Calu3 (cell line): ENCODE results near the gene NEDD1. TPM values are rescaled to one million over a fixed set of nuclear protein-coding genes. Genes with fewer than 3 reads are reported as not detected.

Experiments used
- BruUV-seq: library from RNA; stranded (reverse); fragments of 400-500 nt; replicated peaks from 2 replicates; lab custom pipeline; 2021; lab: Mats Ljungman, UMichigan
- CTCF ChIA-PET: fragments of 300-600 bp; sonication (Branson Sonifier 250); formaldehyde crosslinking; loops from one replicate; lab custom pipeline; 2022; ENCODE audit warnings: antibody characterized with exemption; lab: Charles Lee
- DNase-seq: peaks from one replicate; pipeline ENCODE4 v3.0.0; 2022
- H3K27ac Mint-ChIP-seq: one replicate; pipeline ENCODE4 v1.8.0; 2022; ENCODE audit warnings: mixed read lengths; ENCODE audit not compliant: unreplicated experiment
- H3K27me3 Mint-ChIP-seq: one replicate; pipeline ENCODE4 v1.8.0; 2022; ENCODE audit warnings: mixed read lengths; ENCODE audit not compliant: unreplicated experiment
- H3K36me3 Mint-ChIP-seq: one replicate; pipeline ENCODE4 v1.8.0; 2022; ENCODE audit warnings: mild to moderate bottlenecking, moderate library complexity, mixed read lengths; ENCODE audit not compliant: insufficient read depth, unreplicated experiment
- H3K4me1 Mint-ChIP-seq: one replicate; pipeline ENCODE4 v1.8.0; 2022; ENCODE audit warnings: mild to moderate bottlenecking, low read depth, mixed read lengths; ENCODE audit not compliant: unreplicated experiment
- H3K4me3 Mint-ChIP-seq: one replicate; pipeline ENCODE4 v1.8.0; 2022; ENCODE audit warnings: mild to moderate bottlenecking, low read depth, moderate library complexity, mixed read lengths; ENCODE audit not compliant: unreplicated experiment
- H3K9me3 Mint-ChIP-seq: one replicate; pipeline ENCODE4 v1.8.0; 2022; ENCODE audit warnings: low read depth, mixed read lengths; ENCODE audit not compliant: unreplicated experiment
- intact Hi-C: fragments of 100-400 bp; cut with micrococcal nuclease; formaldehyde crosslinking; loops from one replicate; pipeline ENCODE4 v1.10.0; 2022; ENCODE audit not compliant: unreplicated experiment
- total RNA-seq: library from RNA; stranded (reverse); gene quantifications from 2 replicates; pipeline ENCODE4 v1.2.3, GENCODE V29; 2022
- TF ChIP-seq, protein P1 (sequence below): fragments of 200-600 bp; IDR thresholded peaks from one replicate; pipeline ENCODE4 v1.8.0; 2022; ENCODE audit warnings: antibody characterized with exemption; ENCODE audit not compliant: unreplicated experiment

The NEDD1 gene
- total RNA-seq, 1 experiment from 2014 or later: 47.5 TPM

DNA sequence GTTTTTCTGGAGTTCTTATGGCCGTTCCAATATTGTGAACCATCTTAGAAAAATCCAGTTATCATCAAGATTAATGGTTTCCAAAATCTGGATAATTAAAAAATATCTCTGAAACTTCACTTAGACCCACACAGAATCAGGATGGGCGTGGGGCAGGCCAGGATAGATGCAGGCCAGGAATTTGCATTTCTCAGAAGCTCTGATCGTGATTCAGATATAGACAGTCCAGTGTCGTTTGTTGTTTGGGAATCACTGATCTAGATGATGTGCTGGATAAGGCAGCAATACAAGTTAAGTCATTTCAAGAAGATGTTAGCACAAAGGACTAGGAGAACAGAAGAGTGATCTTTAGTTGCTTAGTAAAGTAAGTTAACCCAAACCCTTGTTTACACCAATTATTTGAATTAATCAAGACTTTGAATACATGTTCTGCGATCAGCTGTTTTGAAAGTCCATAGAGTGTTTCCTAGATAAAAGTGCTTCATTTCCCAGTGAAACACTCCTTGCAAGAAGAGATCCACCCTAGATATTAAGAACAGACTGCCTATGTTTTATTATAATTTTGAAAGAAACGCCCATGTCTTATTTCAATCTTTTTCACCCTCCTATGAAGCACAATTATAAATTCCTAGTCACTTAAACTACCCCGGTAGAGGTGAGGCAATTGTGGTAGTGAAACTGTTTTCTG, 90.9 kb downstream of the NEDD1 start:
- CTCF ChIA-PET: no interaction called here
- no peak overlapping the region for H3K4me3 Mint-ChIP-seq

DNA sequence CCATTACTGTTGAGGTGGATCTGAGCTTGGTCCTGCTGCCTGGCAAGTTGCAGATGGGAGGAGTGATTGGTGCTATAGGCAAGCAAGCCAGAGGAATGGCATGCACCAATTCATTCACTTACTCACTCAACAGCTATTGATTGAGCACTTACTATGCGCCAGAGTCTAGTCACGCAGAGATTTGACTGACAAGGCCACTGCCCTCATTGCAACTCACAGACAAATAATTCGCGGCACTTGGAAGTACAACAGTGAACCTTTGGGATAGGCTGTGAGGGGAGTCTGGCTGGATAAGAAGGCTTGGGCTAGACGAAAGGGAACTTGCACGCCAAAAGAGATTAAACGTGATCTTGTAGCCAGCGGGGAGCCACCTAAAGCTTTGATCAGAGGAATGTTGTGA, 96.2 kb downstream of the NEDD1 start:
- BruUV-seq: no TSS peak
- intact Hi-C loops: no loop called here
- TF ChIP-seq, protein P1, sequence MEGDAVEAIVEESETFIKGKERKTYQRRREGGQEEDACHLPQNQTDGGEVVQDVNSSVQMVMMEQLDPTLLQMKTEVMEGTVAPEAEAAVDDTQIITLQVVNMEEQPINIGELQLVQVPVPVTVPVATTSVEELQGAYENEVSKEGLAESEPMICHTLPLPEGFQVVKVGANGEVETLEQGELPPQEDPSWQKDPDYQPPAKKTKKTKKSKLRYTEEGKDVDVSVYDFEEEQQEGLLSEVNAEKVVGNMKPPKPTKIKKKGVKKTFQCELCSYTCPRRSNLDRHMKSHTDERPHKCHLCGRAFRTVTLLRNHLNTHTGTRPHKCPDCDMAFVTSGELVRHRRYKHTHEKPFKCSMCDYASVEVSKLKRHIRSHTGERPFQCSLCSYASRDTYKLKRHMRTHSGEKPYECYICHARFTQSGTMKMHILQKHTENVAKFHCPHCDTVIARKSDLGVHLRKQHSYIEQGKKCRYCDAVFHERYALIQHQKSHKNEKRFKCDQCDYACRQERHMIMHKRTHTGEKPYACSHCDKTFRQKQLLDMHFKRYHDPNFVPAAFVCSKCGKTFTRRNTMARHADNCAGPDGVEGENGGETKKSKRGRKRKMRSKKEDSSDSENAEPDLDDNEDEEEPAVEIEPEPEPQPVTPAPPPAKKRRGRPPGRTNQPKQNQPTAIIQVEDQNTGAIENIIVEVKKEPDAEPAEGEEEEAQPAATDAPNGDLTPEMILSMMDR: no peak
- Mint-ChIP-seq H3K27ac (no peak overlapping the region), H3K36me3 (no peaks in the 10 kb centered on the region), H3K27me3 (peaks cover 51% of the 10 kb centered on the region), H3K9me3 (no peaks in the 10 kb centered on the region), H3K4me3 (no peak overlapping the region), H3K4me1 (no peaks in the 10 kb centered on the region)
- CTCF ChIA-PET: no interaction called here
- no peak for DNase-seq

More for the DNA sequence above, 90.9 kb downstream of the NEDD1 start:
- intact Hi-C loops: no loop called here
- Mint-ChIP-seq H3K9me3 (no peaks in the 10 kb centered on the region), H3K27ac (no peak overlapping the region), H3K27me3 (peaks cover 26% of the 10 kb centered on the region), H3K36me3 (no peaks in the 10 kb centered on the region), H3K4me1 (no peaks in the 10 kb centered on the region)
- BruUV-seq: no TSS peak
- DNase-seq: no peak
- TF ChIP-seq, protein P1: no peak
